GM19351 (cell line): ENCODE measurements around the gene ACBD7.

Source experiments
- ATAC-seq: cut with Tn5 transposase; IDR thresholded peaks from one replicate; pipeline ENCODE4 v1.9.1; 2021; ENCODE audit warnings: mild to moderate bottlenecking, moderate library complexity; ENCODE audit not compliant: unreplicated experiment

Gene ACBD7

GRCh38 chr10:15092855-15093408 is 4.4 kb upstream of the ACBD7 start:
- ATAC-seq: no peak

GRCh38 chr10:15091418-15091817 is 2.8 kb upstream of the ACBD7 start:
- ATAC-seq: no peak

- no peak for ATAC-seq
Measured at GRCh38 chr10:15084502-15084922, 4.1 kb downstream of the ACBD7 start.

GRCh38 chr10:15083674-15084501 is 4.7 kb downstream of the ACBD7 start:
- ATAC-seq: no peak

- ATAC-seq: no peak
Measured at GRCh38 chr10:15075421-15075820, 13.2 kb downstream of the ACBD7 start.

- no peak for ATAC-seq
Measured at GRCh38 chr10:15072358-15072757, 16.2 kb downstream of the ACBD7 start.

- no peak for ATAC-seq
Measured at GRCh38 chr10:15069230-15069629, 19.3 kb downstream of the ACBD7 start.

GRCh38 chr10:15068802-15069201 is 19.8 kb downstream of the ACBD7 start:
- no peak for ATAC-seq

- ATAC-seq: no peak
Measured at GRCh38 chr10:15067154-15067553, 21.4 kb downstream of the ACBD7 start.

GRCh38 chr10:15060638-15061037 is 27.9 kb downstream of the ACBD7 start:
- ATAC-seq: no peak

- ATAC-seq: no peak
Measured at GRCh38 chr10:15059914-15060313, 28.7 kb downstream of the ACBD7 start.

- no peak for ATAC-seq
Measured at GRCh38 chr10:15058689-15059088, 29.9 kb downstream of the ACBD7 start.

- ATAC-seq: no peak
Measured at GRCh38 chr10:15053061-15053460, 35.5 kb downstream of the ACBD7 start.

GRCh38 chr10:15052121-15052520 is 36.5 kb downstream of the ACBD7 start:
- no peak for ATAC-seq

- ATAC-seq: no peak
Measured at GRCh38 chr10:15049533-15049932, 39.0 kb downstream of the ACBD7 start.

GRCh38 chr10:15046626-15047025 is 42.0 kb downstream of the ACBD7 start:
- ATAC-seq: no peak

- ATAC-seq: no peak
Measured at GRCh38 chr10:15045380-15045779, 43.2 kb downstream of the ACBD7 start.

- no peak for ATAC-seq
Measured at GRCh38 chr10:15043674-15044073, 44.9 kb downstream of the ACBD7 start, which contains the start of gene OLAH. TSS of gene OLAH (plus strand) at chr10:15043943. CDS start at chr10:15047289, 3,346 bp downstream.

- ATAC-seq: no peak
Measured at GRCh38 chr10:15038416-15038815, 50.2 kb downstream of the ACBD7 start.

- ATAC-seq: no peak
Measured at GRCh38 chr10:15037691-15038090, 50.9 kb downstream of the ACBD7 start.

GRCh38 chr10:15035385-15036301 is 52.9 kb downstream of the ACBD7 start:
- ATAC-seq: no peak
